Measurements from ENCODE around the gene LARGE1. TPM values are rescaled to one million over a fixed set of nuclear protein-coding genes. Genes with fewer than 3 reads are reported as not detected.
"Not testable (repeated sequence)": the region's sequence is repeated elsewhere in the genome, so short reads cannot be mapped to it uniquely, and the experiment has no call there.

LARGE1 gene
- total RNA-seq, 4 donors from 2014 or later = 11.8 to 33.2 (median 22.6) TPM

DNA sequence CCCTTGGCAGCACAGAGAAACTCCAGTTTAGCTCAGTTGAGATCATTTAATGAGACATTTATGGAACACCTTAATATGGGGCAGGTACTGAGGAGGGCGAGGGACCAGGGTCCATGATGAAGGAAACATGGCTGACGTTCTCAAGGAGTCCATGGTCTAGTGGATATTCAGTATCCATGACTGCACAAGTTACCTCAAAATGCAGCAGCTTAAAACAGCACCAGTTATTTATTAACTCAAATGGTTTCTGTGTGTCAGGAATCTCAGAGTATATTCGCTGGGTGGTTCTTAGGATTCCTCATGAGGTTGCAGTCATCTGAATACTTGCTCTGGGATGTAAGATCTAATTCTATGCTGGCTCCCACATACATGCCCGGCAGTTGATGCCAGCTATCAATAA, 346.8 kb downstream of the LARGE1 start:
- TF ChIP-seq, protein P1, sequence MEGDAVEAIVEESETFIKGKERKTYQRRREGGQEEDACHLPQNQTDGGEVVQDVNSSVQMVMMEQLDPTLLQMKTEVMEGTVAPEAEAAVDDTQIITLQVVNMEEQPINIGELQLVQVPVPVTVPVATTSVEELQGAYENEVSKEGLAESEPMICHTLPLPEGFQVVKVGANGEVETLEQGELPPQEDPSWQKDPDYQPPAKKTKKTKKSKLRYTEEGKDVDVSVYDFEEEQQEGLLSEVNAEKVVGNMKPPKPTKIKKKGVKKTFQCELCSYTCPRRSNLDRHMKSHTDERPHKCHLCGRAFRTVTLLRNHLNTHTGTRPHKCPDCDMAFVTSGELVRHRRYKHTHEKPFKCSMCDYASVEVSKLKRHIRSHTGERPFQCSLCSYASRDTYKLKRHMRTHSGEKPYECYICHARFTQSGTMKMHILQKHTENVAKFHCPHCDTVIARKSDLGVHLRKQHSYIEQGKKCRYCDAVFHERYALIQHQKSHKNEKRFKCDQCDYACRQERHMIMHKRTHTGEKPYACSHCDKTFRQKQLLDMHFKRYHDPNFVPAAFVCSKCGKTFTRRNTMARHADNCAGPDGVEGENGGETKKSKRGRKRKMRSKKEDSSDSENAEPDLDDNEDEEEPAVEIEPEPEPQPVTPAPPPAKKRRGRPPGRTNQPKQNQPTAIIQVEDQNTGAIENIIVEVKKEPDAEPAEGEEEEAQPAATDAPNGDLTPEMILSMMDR (IDR thresholded peaks at IDR 0.05) = no peak
- TF ChIP-seq POLR2A (IDR thresholded peaks at IDR 0.05) = no peak
- WGBS, 2 donors = 96 to 97% methylated on average over 4 of the region's 4 CpGs
- H3K4me3 ChIP-seq (ENCODE audit: low read depth, poor library complexity, severe bottlenecking) = no peak overlapping the region
- intact Hi-C loops (cut with DNase I; ENCODE audit: low total_unique reads) = no loop called here
- DNase-seq (ENCODE audit: low spot score in 2 of 2) = peak in 1 of 2 donors; percentile 6

DNA sequence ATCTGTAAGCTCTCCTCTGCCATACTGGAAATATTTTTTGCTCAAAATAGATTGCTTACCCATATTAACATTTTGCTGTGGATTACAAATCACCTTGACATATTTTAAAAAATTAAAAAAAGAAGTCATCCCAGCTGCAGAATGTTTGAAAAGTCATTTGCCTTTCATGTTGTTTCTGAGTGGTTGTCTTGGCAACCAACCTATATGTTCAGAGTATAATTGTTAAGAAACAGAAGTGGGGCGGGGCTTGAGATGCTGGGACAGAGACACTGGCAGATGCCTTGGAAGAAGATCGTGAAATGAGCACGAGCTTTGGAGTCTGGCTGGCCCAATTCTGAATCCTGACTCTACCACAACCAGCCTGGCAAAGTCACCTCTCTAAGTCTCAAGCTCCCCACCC, 348.2 kb downstream of the LARGE1 start:
- intact Hi-C loops (cut with DNase I; ENCODE audit: low total_unique reads) = no loop called here
- DNase-seq (ENCODE audit: low spot score in 2 of 2) = peak in 1 of 2 donors; percentile 45
- TF ChIP-seq, protein P1 (IDR thresholded peaks at IDR 0.05) = no peak
- no peak for TF ChIP-seq POLR2A (IDR thresholded peaks at IDR 0.05)
- 72% methylated on average over 3 of the region's 3 CpGs for WGBS, 2 donors
- H3K4me3 ChIP-seq (ENCODE audit: low read depth, poor library complexity, severe bottlenecking) = no peak overlapping the region

DNA sequence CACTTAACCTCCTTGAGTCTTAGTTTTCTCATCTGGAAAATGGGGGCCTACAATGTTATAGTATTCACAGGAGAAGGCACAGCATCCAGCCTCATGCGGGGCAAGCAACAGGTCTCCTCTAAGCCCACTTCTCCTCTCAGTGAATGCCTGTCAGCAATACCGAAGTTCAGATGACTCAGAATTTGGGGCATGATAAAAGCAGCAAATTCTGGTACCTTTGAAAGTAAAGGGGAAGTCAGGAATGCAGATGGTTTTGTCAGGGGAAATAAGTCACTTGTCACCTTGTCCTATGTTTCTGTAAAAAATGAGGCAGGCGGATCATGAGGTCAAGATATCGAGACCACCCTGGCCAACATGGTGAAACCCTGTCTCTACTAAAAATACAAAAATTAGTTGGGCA, 350.2 kb downstream of the LARGE1 start:
- TF ChIP-seq, protein P1 (IDR thresholded peaks at IDR 0.05) = no peak
- no peak for TF ChIP-seq POLR2A (IDR thresholded peaks at IDR 0.05)
- intact Hi-C loops (cut with DNase I; ENCODE audit: low total_unique reads) = no loop called here
- no peak overlapping the region for H3K4me3 ChIP-seq (ENCODE audit: low read depth, poor library complexity, severe bottlenecking)
- peak in 1 of 2 donors; percentile 12 for DNase-seq (ENCODE audit: low spot score in 2 of 2)
- 86 to 92% methylated on average over 4 of the region's 4 CpGs for WGBS, 2 donors

DNA sequence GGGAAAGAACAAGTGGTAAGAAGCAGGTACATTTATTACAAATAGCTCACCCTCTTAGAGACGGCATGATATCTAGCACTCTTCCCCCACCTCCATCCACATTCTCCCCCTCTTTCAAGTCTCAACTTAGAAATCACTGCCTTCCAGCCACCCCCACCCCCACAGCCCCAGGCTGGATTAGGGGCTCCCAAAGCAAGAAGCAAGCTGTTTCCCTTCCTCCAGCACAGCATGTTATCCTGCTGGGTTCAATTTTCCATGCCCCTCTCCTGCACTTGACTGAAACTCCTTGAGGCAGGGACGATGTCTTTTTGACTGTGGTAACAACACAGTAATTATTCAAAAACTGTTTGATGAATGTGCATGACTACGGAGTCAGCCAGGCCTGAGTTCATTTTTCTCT, 350.7 kb downstream of the LARGE1 start:
- H3K4me3 ChIP-seq (ENCODE audit: low read depth, poor library complexity, severe bottlenecking) = no peak overlapping the region
- TF ChIP-seq, protein P1 (IDR thresholded peaks at IDR 0.05) = no peak
- TF ChIP-seq POLR2A (IDR thresholded peaks at IDR 0.05) = no peak
- DNase-seq (ENCODE audit: low spot score in 2 of 2) = peak in 1 of 2 donors; percentile 14
- 31 to 35% methylated on average over 3 of the region's 3 CpGs for WGBS, 2 donors
- intact Hi-C loops (cut with DNase I; ENCODE audit: low total_unique reads) = no loop called here

DNA sequence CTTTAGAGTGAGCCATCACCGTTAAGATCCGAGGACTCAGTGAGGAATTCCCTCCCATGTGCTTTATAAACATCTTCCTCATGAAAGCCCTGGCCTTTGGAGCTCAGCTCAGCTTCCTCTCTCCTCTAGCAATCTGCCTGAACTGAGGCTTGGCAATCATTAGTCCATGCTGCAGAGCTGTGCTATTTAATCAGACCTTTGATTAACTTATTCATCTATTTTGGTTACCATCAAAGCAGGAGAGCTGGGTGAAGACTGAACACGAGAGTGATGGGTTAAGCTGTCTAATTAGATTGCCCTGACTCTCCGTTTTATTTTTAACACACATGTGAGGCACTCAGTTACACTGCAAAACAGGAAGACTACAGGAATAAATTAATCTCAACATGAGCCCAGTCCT, 351.3 kb downstream of the LARGE1 start:
- TF ChIP-seq, protein P1 (IDR thresholded peaks at IDR 0.05) = no peak
- no peak for TF ChIP-seq POLR2A (IDR thresholded peaks at IDR 0.05)
- peak in 1 of 2 donors; percentile 6 for DNase-seq (ENCODE audit: low spot score in 2 of 2)
- no peak overlapping the region for H3K4me3 ChIP-seq (ENCODE audit: low read depth, poor library complexity, severe bottlenecking)
- intact Hi-C loops (cut with DNase I; ENCODE audit: low total_unique reads) = no loop called here
- WGBS, 2 donors = 53 to 55% methylated on average over 4 of the region's 4 CpGs

DNA sequence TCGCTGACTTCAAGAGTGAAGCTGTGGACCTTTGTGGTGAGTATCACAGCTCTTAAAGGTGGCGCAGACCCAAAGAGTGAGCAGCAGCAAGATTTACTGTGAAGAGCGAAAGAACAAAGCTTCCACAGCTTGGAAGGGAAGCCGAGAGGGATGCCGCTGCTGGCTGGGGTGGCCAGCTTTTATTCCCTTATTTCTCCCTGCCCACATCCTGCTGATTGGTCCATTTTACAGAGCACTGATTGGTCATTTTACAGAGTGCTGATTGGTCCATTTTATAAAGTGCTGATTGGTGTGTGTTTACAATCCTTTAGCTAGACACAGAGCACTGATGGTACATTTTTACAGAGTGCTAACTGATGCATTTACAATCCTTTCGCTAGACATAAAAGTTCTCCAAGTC, 353.8 kb downstream of the LARGE1 start:
- 95% methylated on average over 6 of the region's 6 CpGs for WGBS, 2 donors
- H3K4me3 ChIP-seq (ENCODE audit: low read depth, poor library complexity, severe bottlenecking); intact Hi-C loops (cut with DNase I; ENCODE audit: low total_unique reads): not testable (repeated sequence)
- peak in 1 of 2 donors; percentile 20 for DNase-seq (ENCODE audit: low spot score in 2 of 2)
